ENCODE data around the gene ITGA1.

The ITGA1 gene

GRCh38 chr5:52897238-52897614 lies 109.5 kb downstream of the ITGA1 start:
- DNase-seq (ENCODE audit: low read depth), result no peak

GRCh38 chr5:52898961-52899680 lies 111.4 kb downstream of the ITGA1 start:
- no peak for DNase-seq (ENCODE audit: low read depth)

GRCh38 chr5:52903142-52903541 lies 115.4 kb downstream of the ITGA1 start:
- DNase-seq (ENCODE audit: low read depth), result no peak

GRCh38 chr5:52906343-52906742 lies 118.6 kb downstream of the ITGA1 start:
- no peak for DNase-seq (ENCODE audit: low read depth)

- no peak for DNase-seq (ENCODE audit: low read depth)
Measured at GRCh38 chr5:52906845-52907244, 119.1 kb downstream of the ITGA1 start.

GRCh38 chr5:52909192-52909591 lies 121.5 kb downstream of the ITGA1 start:
- no peak for DNase-seq (ENCODE audit: low read depth)

- no peak for DNase-seq (ENCODE audit: low read depth)
Measured at GRCh38 chr5:52910071-52910470, 122.4 kb downstream of the ITGA1 start.

GRCh38 chr5:52915176-52915875 lies 127.6 kb downstream of the ITGA1 start:
- DNase-seq (ENCODE audit: low read depth), result peak; percentile 83

GRCh38 chr5:52920929-52921328 lies 133.2 kb downstream of the ITGA1 start:
- DNase-seq (ENCODE audit: low read depth), result no peak

- peak; percentile 90 for DNase-seq (ENCODE audit: low read depth)
Measured at GRCh38 chr5:52922384-52922783, 134.7 kb downstream of the ITGA1 start.

- no peak for DNase-seq (ENCODE audit: low read depth)
Measured at GRCh38 chr5:52924456-52924855, 136.7 kb downstream of the ITGA1 start.

GRCh38 chr5:52925001-52925400 lies 137.3 kb downstream of the ITGA1 start:
- DNase-seq (ENCODE audit: low read depth), result no peak

GRCh38 chr5:52928689-52929088 lies 141.0 kb downstream of the ITGA1 start:
- DNase-seq (ENCODE audit: low read depth), result no peak

- no peak for DNase-seq (ENCODE audit: low read depth)
Measured at GRCh38 chr5:52938226-52938625, 150.5 kb downstream of the ITGA1 start.

- no peak for DNase-seq (ENCODE audit: low read depth)
Measured at GRCh38 chr5:52943285-52943684, 155.6 kb downstream of the ITGA1 start.

- DNase-seq (ENCODE audit: low read depth), result no peak
Measured at GRCh38 chr5:52943808-52944207, 156.1 kb downstream of the ITGA1 start.

- DNase-seq (ENCODE audit: low read depth), result no peak
Measured at GRCh38 chr5:52945040-52945439, 157.3 kb downstream of the ITGA1 start.

- no peak for DNase-seq (ENCODE audit: low read depth)
Measured at GRCh38 chr5:52947208-52947607, 159.5 kb downstream of the ITGA1 start.

GRCh38 chr5:52947851-52948250 lies 160.1 kb downstream of the ITGA1 start:
- no peak for DNase-seq (ENCODE audit: low read depth)

GRCh38 chr5:52948418-52949076 lies 160.8 kb downstream of the ITGA1 start:
- DNase-seq (ENCODE audit: low read depth), result peak; percentile 70

- no peak for DNase-seq (ENCODE audit: low read depth)
Measured at GRCh38 chr5:52950686-52951085, 163.0 kb downstream of the ITGA1 start.

GRCh38 chr5:52952483-52952882 lies 164.8 kb downstream of the ITGA1 start:
- no peak for DNase-seq (ENCODE audit: low read depth)

GRCh38 chr5:52956014-52956413 lies 168.3 kb downstream of the ITGA1 start:
- no peak for DNase-seq (ENCODE audit: low read depth)
